ENCODE measurements around the gene CDC42BPA. TPM values are rescaled to one million over a fixed set of nuclear protein-coding genes. Genes with fewer than 3 reads are reported as not detected.

Gene CDC42BPA
- polyA plus RNA-seq, 2 of the 4 experiments (the other 2 are of a cell fraction), result 11.4 to 28.4 TPM

DNA sequence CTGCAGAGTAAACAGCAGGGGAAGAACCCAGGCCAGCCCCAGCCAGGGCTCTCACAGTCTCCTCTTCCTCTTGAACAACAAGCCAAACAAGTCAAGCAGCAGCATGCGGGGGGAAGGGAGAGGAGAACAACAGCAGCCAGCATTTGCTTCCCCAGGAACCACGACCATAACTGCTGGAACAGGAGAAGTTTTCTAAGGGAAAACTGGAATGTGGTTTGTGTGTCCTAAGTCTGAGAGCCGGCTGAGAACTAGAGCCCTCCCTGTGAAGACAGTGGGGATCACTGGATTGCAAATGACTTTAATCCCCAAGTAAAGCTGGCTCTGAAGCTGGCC is 330.0 kb downstream of the CDC42BPA start:
- ChIA-PET POLR2A (no interaction called here), CTCF (interaction anchor here (1.2 kb wide), 2 partner anchors 347 to 580 kb away, joined by 3 to 4 read pairs; partner anchors contain the start of gene PARP1)
- no peak for DNase-seq (ENCODE audit: low read depth in 1 of 2, low spot score in 1 of 2)
- no peak for TF ChIP-seq NFE2L2 (conservative IDR thresholded peaks at IDR 0.05; ENCODE audit: low read length)
- TF ChIP-seq CBX2 (IDR thresholded peaks at IDR 0.05; ENCODE audit: borderline replicate concordance, low read depth), result no peak
- TF ChIP-seq, protein P1, sequence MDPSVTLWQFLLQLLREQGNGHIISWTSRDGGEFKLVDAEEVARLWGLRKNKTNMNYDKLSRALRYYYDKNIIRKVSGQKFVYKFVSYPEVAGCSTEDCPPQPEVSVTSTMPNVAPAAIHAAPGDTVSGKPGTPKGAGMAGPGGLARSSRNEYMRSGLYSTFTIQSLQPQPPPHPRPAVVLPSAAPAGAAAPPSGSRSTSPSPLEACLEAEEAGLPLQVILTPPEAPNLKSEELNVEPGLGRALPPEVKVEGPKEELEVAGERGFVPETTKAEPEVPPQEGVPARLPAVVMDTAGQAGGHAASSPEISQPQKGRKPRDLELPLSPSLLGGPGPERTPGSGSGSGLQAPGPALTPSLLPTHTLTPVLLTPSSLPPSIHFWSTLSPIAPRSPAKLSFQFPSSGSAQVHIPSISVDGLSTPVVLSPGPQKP (IDR thresholded peaks at IDR 0.05; ENCODE audit: low read depth, low read length), result no peak
- no peak for TF ChIP-seq MAZ (IDR thresholded peaks at IDR 0.05; ENCODE audit: borderline replicate concordance, low read depth, low read length)
- TF ChIP-seq FOXS1 (CRISPR knock-in tag; IDR thresholded peaks at IDR 0.05), result no peak
- no peak for TF ChIP-seq BHLHE40 (IDR thresholded peaks at IDR 0.05; ENCODE audit: low read depth, low read length)
- TF ChIP-seq KDM1A (IDR thresholded peaks at IDR 0.05; ENCODE audit: low read depth), result no peak
- TF ChIP-seq ZSCAN20 (CRISPR knock-in tag; IDR thresholded peaks at IDR 0.05), result no peak
- no peak for TF ChIP-seq GATA3 (IDR thresholded peaks at IDR 0.05; ENCODE audit: borderline replicate concordance)
- TF ChIP-seq HOXB5 (CRISPR knock-in tag; IDR thresholded peaks at IDR 0.05), result no peak
- no peak for TF ChIP-seq JUN (IDR thresholded peaks at IDR 0.05)
- TF ChIP-seq NR3C1 (IDR thresholded peaks at IDR 0.05), result no peak
- TF ChIP-seq HDAC2 (IDR thresholded peaks at IDR 0.05), result no peak
- no peak for TF ChIP-seq MAFK (IDR thresholded peaks at IDR 0.05; ENCODE audit: partially characterized antibody)
- no peak for TF ChIP-seq POLR2AphosphoS2 (conservative IDR thresholded peaks at IDR 0.05; ENCODE audit: low read length)
- TF ChIP-seq FOSL2 (IDR thresholded peaks at IDR 0.05), result no peak
- no peak for TF ChIP-seq FOSL2 (CRISPR knock-in tag; IDR thresholded peaks at IDR 0.05)
- TF ChIP-seq, protein P2, sequence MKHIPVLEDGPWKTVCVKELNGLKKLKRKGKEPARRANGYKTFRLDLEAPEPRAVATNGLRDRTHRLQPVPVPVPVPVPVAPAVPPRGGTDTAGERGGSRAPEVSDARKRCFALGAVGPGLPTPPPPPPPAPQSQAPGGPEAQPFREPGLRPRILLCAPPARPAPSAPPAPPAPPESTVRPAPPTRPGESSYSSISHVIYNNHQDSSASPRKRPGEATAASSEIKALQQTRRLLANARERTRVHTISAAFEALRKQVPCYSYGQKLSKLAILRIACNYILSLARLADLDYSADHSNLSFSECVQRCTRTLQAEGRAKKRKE (CRISPR knock-in tag; IDR thresholded peaks at IDR 0.05; ENCODE audit: low read depth), result no peak
- no peak for TF ChIP-seq JUNB (IDR thresholded peaks at IDR 0.05)
- no peak for TF ChIP-seq ESRRA (IDR thresholded peaks at IDR 0.05; ENCODE audit: borderline replicate concordance, low read length)
- Histone ChIP-seq H3K4me2 (no peak overlapping the region), H3K4me1 (no peaks in the 10 kb centered on the region), H3K9me3 (no peaks in the 10 kb centered on the region), H3K27ac (no peak overlapping the region), H3K4me3 (no peak overlapping the region)
- ATAC-seq, result no peak
- WGBS (ENCODE audit: missing lambda C conversion rate), result 92% methylated on average over 3 of the region's 3 CpGs
- FAIRE-seq, result no peak

DNA sequence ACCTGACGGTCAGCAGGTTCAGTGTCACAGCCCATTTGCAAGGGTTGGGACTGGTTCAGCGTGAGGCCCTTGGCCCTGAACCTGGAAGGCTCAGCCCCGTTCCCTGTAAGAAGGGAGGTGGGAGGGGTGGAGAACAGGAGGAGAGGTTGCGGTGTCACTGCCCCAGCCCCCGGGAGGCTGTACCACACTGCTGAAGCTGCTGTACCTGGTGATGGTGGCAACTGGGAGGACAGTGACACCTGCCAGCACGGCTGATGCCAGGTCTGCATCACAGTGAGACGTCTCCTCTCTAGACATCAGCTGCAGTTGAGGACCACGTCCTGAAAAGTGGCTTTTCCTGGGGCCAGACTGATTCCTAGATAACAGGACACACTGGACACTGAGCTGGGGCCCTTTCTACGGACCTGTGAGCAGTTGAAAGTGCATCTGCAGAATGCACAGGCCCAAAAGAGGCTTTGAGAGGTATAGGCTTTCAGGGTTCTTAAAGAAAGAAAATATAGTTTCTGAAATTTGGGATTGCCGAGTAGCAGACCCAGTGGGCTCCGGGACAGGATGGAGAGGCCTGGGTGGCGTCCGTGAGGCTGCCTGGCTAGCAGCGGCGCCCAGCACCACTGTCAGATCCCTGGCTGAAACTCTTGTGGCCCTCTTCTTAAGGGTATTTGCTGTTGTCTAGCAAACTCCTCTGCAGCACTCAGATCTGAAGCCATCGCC is 330.5 kb downstream of the CDC42BPA start:
- ATAC-seq (no peak), DNase-seq (ENCODE audit: low read depth in 1 of 2, low spot score in 1 of 2) (no peak), FAIRE-seq (no peak)
- WGBS (ENCODE audit: missing lambda C conversion rate), result 89% methylated on average over 16 of the region's 16 CpGs
- H3K4me3 ChIP-seq, result no peak overlapping the region
- H3K27ac ChIP-seq, result no peak overlapping the region
- H3K9me3 ChIP-seq, result no peaks in the 10 kb centered on the region
- no peak for TF ChIP-seq POLR2AphosphoS2 (conservative IDR thresholded peaks at IDR 0.05; ENCODE audit: low read length)
- TF ChIP-seq, protein P3, sequence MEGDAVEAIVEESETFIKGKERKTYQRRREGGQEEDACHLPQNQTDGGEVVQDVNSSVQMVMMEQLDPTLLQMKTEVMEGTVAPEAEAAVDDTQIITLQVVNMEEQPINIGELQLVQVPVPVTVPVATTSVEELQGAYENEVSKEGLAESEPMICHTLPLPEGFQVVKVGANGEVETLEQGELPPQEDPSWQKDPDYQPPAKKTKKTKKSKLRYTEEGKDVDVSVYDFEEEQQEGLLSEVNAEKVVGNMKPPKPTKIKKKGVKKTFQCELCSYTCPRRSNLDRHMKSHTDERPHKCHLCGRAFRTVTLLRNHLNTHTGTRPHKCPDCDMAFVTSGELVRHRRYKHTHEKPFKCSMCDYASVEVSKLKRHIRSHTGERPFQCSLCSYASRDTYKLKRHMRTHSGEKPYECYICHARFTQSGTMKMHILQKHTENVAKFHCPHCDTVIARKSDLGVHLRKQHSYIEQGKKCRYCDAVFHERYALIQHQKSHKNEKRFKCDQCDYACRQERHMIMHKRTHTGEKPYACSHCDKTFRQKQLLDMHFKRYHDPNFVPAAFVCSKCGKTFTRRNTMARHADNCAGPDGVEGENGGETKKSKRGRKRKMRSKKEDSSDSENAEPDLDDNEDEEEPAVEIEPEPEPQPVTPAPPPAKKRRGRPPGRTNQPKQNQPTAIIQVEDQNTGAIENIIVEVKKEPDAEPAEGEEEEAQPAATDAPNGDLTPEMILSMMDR (IDR thresholded peaks at IDR 0.05), result no peak
- no peak for TF ChIP-seq RARB (CRISPR knock-in tag; IDR thresholded peaks at IDR 0.05)
- TF ChIP-seq RAD21 (conservative IDR thresholded peaks at IDR 0.05 in 1 of 2, IDR thresholded peaks at IDR 0.05 in 1 of 2), result no peak
- no peak for TF ChIP-seq SMC3 (IDR thresholded peaks at IDR 0.05)
- TF ChIP-seq BHLHE40 (IDR thresholded peaks at IDR 0.05; ENCODE audit: low read depth, low read length), result no peak
- POLR2A ChIA-PET, result no interaction called here
- CTCF ChIA-PET, result interaction anchor here (1.2 kb wide), 1 partner anchor 347 kb away, joined by 4 read pairs; no protein-coding TSS in a partner anchor
- H3K4me1 ChIP-seq, result no peaks in the 10 kb centered on the region
- no peak overlapping the region for H3K4me2 ChIP-seq
